ENCODE measurements around the gene DOLK. TPM values are rescaled to one million over a fixed set of nuclear protein-coding genes. Genes with fewer than 3 reads are reported as not detected.

DOLK gene
- total RNA-seq, 2 donors from 2014 or later, result 10.6 to 17.6 TPM

DNA sequence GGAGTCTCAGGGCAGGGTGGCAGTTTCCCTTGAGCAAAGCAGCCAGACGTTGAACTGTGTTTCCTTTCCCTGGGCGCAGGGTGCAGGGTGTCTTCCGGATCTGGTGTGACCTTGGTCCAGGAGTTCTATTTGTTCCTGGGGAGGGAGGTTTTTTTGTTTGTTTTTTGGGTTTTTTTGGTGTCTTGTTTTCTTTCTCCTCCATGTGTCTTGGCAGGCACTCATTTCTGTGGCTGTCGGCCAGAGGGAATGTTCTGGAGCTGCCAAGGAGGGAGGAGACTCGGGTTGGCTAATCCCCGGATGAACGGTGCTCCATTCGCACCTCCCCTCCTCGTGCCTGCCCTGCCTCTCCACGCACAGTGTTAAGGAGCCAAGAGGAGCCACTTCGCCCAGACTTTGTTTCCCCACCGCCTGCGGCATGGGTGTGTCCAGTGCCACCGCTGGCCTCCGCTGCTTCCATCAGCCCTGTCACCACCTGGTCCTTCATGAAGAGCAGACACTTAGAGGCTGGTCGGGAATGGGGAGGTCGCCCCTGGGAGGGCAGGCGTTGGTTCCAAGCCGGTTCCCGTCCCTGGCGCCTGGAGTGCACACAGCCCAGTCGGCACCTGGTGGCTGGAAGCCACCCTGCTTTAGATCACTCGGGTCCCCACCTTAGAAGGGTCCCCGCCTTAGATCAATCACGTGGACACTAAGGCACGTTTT, 30.1 kb downstream of the DOLK start:
- DNase-seq (ENCODE audit: low spot score), result peak; percentile 55
- peaks cover 24% of the 10 kb centered on the region for H3K36me3 ChIP-seq
- H3K4me3 ChIP-seq, result no peak overlapping the region
- peaks cover 72 to 95% of the 10 kb centered on the region in 2 donors for H3K4me1 ChIP-seq (ENCODE audit: control insufficient read depth in 1 of 2, low read depth in 2 of 2)
- H3K27ac ChIP-seq, result peak overlapping the region; percentile 96
- no peak for TF ChIP-seq CTCF (IDR thresholded peaks at IDR 0.05)
- no peaks in the 10 kb centered on the region for H3K9me3 ChIP-seq
- no peak for ATAC-seq (ENCODE audit: insufficient number of reproducible peaks, low FRiP score, low read depth)
- H3K27me3 ChIP-seq (replicated peaks; ENCODE audit: insufficient read depth), result no peaks in the 10 kb centered on the region

DNA sequence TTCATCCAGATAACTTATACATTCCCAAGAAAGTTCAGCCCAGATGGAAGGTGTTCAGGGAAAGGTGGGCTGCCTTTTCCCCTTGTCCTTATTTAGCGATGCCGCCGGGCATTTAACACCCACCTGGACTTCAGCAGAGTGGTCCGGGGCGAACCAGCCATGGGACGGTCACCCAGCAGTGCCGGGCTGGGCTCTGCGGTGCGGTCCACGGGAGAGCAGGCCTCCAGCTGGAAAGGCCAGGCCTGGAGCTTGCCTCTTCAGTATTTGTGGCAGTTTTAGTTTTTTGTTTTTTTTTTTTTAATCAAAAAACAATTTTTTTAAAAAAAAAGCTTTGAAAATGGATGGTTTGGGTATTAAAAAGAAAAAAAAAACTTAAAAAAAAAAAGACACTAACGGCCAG, 30.7 kb downstream of the DOLK start:
- Histone ChIP-seq H3K4me1 (ENCODE audit: control insufficient read depth in 1 of 2, low read depth in 2 of 2) (peaks cover 76 to 96% of the 10 kb centered on the region in 2 donors), H3K9me3 (no peaks in the 10 kb centered on the region), H3K36me3 (peaks cover 24% of the 10 kb centered on the region), H3K27me3 (replicated peaks; ENCODE audit: insufficient read depth) (no peaks in the 10 kb centered on the region), H3K4me3 (peak overlapping the region; percentile 13), H3K27ac (peak overlapping the region; percentile 96)
- no peak for TF ChIP-seq CTCF (IDR thresholded peaks at IDR 0.05)
- ATAC-seq (ENCODE audit: insufficient number of reproducible peaks, low FRiP score, low read depth) (no peak), DNase-seq (ENCODE audit: low spot score) (no peak)

GRCh38 chr9:128916204-128916603, 31.2 kb downstream of the DOLK start:
- no peak for TF ChIP-seq CTCF (IDR thresholded peaks at IDR 0.05)
- no peaks in the 10 kb centered on the region for H3K27me3 ChIP-seq (replicated peaks; ENCODE audit: insufficient read depth)
- DNase-seq (ENCODE audit: low spot score) (no peak), ATAC-seq (ENCODE audit: insufficient number of reproducible peaks, low FRiP score, low read depth) (no peak)
- peaks cover 24% of the 10 kb centered on the region for H3K36me3 ChIP-seq
- H3K4me3 ChIP-seq, result peak overlapping the region; percentile 15
- H3K27ac ChIP-seq, result peak overlapping the region; percentile 96
- H3K4me1 ChIP-seq (ENCODE audit: control insufficient read depth in 1 of 2, low read depth in 2 of 2), result peaks cover 76 to 96% of the 10 kb centered on the region in 2 donors
- no peaks in the 10 kb centered on the region for H3K9me3 ChIP-seq

- H3K27me3 ChIP-seq (replicated peaks; ENCODE audit: insufficient read depth), result no peaks in the 10 kb centered on the region
- H3K9me3 ChIP-seq, result no peaks in the 10 kb centered on the region
- peaks cover 41% of the 10 kb centered on the region for H3K36me3 ChIP-seq
- no peak for DNase-seq (ENCODE audit: low spot score)
- no peak overlapping the region for H3K4me3 ChIP-seq
- TF ChIP-seq CTCF (IDR thresholded peaks at IDR 0.05), result no peak
- H3K27ac ChIP-seq, result peak overlapping the region; percentile 96
- H3K4me1 ChIP-seq (ENCODE audit: control insufficient read depth in 1 of 2, low read depth in 2 of 2), result peaks cover 77 to 99% of the 10 kb centered on the region in 2 donors
- ATAC-seq (ENCODE audit: insufficient number of reproducible peaks, low FRiP score, low read depth), result no peak
Measured at GRCh38 chr9:128913995-128914772, 33.2 kb downstream of the DOLK start.

Measured in thoracic aorta (tissue), 2 donors.